Smooth muscle cell (in vitro differentiated cells): Measurements from ENCODE around the gene ACER2. TPM values are rescaled to one million over a fixed set of nuclear protein-coding genes. Genes with fewer than 3 reads are reported as not detected.
A peak's percentile ranks its signal among the peaks of the same experiment; 100 is the strongest.

Experiments
- DNase-seq: peaks from one replicate; lab custom pipeline; 2025; ENCODE audit not compliant: unreplicated experiment; lab: John Stamatoyannopoulos, UW
- H2AFZ ChIP-seq: fragments of 200-600 bp; sonication (generic); 2 replicates; pipeline ENCODE4 v1.6.0; 2016; ENCODE audit warnings: antibody characterized with exemption, low read depth, mild to moderate bottlenecking
- H3F3A ChIP-seq: fragments of 200-600 bp; sonication (generic); 2 replicates; pipeline ENCODE4 v1.6.0; 2017; ENCODE audit warnings: antibody characterized with exemption, low read depth
- H3K27ac ChIP-seq: fragments of 200-600 bp; sonication (generic); 2 replicates; pipeline ENCODE4 v1.5.1; 2016; ENCODE audit warnings: low read depth, mild to moderate bottlenecking
- H3K27me3 ChIP-seq: fragments of 200-600 bp; sonication (generic); 2 replicates; pipeline ENCODE4 v1.6.1; 2016; ENCODE audit warnings: low read depth, mild to moderate bottlenecking
- H3K36me3 ChIP-seq: fragments of 200-600 bp; sonication (generic); 2 replicates; pipeline ENCODE4 v1.5.1; 2016; ENCODE audit warnings: low read depth
- H3K4me1 ChIP-seq: fragments of 200-600 bp; sonication (generic); 2 replicates; pipeline ENCODE4 v1.5.1; 2016; ENCODE audit warnings: low read depth
- H3K4me2 ChIP-seq: fragments of 200-600 bp; sonication (generic); 2 replicates; pipeline ENCODE4 v1.6.0; 2016; ENCODE audit warnings: mild to moderate bottlenecking
- H3K4me3 ChIP-seq: fragments of 200-600 bp; sonication (generic); 2 replicates; pipeline ENCODE4 v1.5.1; 2016; ENCODE audit warnings: mild to moderate bottlenecking
- H3K79me2 ChIP-seq: fragments of 200-600 bp; sonication (generic); 2 replicates; pipeline ENCODE4 v1.6.0; 2016; ENCODE audit warnings: low read depth, mild to moderate bottlenecking
- H3K9ac ChIP-seq: fragments of 200-600 bp; sonication (generic); 2 replicates; pipeline ENCODE4 v1.6.0; 2016; ENCODE audit warnings: low read depth
- H3K9me3 ChIP-seq: fragments of 200-600 bp; sonication (generic); replicated peaks from 2 replicates; pipeline ENCODE4 v1.5.1; 2016; ENCODE audit warnings: low read depth
- H4K20me1 ChIP-seq: fragments of 200-600 bp; sonication (generic); 2 replicates; pipeline ENCODE4 v1.6.0; 2016; ENCODE audit warnings: low read depth
- CTCF ChIP-seq: fragments of 200-600 bp; sonication (generic); IDR thresholded peaks from 2 replicates; pipeline ENCODE4 v1.5.1; 2017; ENCODE audit warnings: borderline replicate concordance, mild to moderate bottlenecking, antibody characterized with exemption; ENCODE audit not compliant: insufficient read depth, poor library complexity, severe bottlenecking
- WGBS: methylation state at CpG from one replicate; pipeline ENCODE4 v1.1.7; 2016; ENCODE audit warnings: low lambda C conversion rate; 5-methylcytosine and 5-hydroxymethylcytosine counted together
- polyA plus RNA-seq: library from polyadenylated mRNA; unstranded; fragments of >200 nt; fragmentation: Nextera tagmentation; extraction: Ambion mirVana; gene quantifications from 2 replicates; pipeline ENCODE4 v1.2.1, GENCODE V29; 2016
- total RNA-seq: library from RNA; depleted of rRNA; stranded (reverse); fragments of >200 nt; gene quantifications from 2 replicates; pipeline ENCODE4 v1.2.3, GENCODE V29; 2014

ACER2 gene
- total and polyA plus RNA-seq, 2 experiments from 2014 or later: 0.49 to 4.2 TPM

- no peaks in the 10 kb centered on the region for H3K27me3 ChIP-seq
- WGBS: 92% methylated on average over 9 of the region's 9 CpGs
- H3K4me3 ChIP-seq: no peak overlapping the region
- H3K36me3 ChIP-seq: no peaks in the 10 kb centered on the region
- no peaks in the 10 kb centered on the region for H3K9me3 ChIP-seq
- no peaks in the 10 kb centered on the region for H4K20me1 ChIP-seq
- no peak overlapping the region for H3K27ac ChIP-seq
- H3K9ac ChIP-seq: no peak overlapping the region
- no peaks in the 10 kb centered on the region for H3K4me1 ChIP-seq
- TF ChIP-seq CTCF: no peak
- H2AFZ ChIP-seq: no peak overlapping the region
- H3K4me2 ChIP-seq: no peak overlapping the region
- DNase-seq: no peak
- no peaks in the 10 kb centered on the region for H3K79me2 ChIP-seq
- H3F3A ChIP-seq: no peaks in the 10 kb centered on the region
These were observed 42.7 kb downstream of the ACER2 start for GRCh38 chr9:19451240-19452087.

GRCh38 chr9:19456426-19456825 lies 47.6 kb downstream of the ACER2 start:
- peaks cover 8% of the 10 kb centered on the region for H3K4me1 ChIP-seq
- H3K36me3 ChIP-seq: no peaks in the 10 kb centered on the region

GRCh38 chr9:19456996-19457692 lies 48.3 kb downstream of the ACER2 start:
- peak; percentile 94 for TF ChIP-seq CTCF
- peak; percentile 10 for DNase-seq
- peak overlapping the region; percentile 82 for H3K4me2 ChIP-seq
- peaks cover 8% of the 10 kb centered on the region for H3K4me1 ChIP-seq
- H3K9me3 ChIP-seq: no peaks in the 10 kb centered on the region
- 33% methylated on average over 12 of the region's 12 CpGs for WGBS
- peak overlapping the region; percentile 88 for H2AFZ ChIP-seq
- H3F3A ChIP-seq: no peaks in the 10 kb centered on the region
- peak overlapping the region; percentile 36 for H3K4me3 ChIP-seq
- H3K79me2 ChIP-seq: no peaks in the 10 kb centered on the region
- no peaks in the 10 kb centered on the region for H4K20me1 ChIP-seq
- H3K9ac ChIP-seq: no peak overlapping the region
- no peak overlapping the region for H3K27ac ChIP-seq
- H3K36me3 ChIP-seq: no peaks in the 10 kb centered on the region
- H3K27me3 ChIP-seq: no peaks in the 10 kb centered on the region

More at GRCh38 chr9:19456426-19456825, 47.6 kb downstream of the ACER2 start:
- Histone ChIP-seq H2AFZ (peak overlapping the region; percentile 88), H3K27ac (no peak overlapping the region), H3K9ac (no peak overlapping the region), H3K27me3 (no peaks in the 10 kb centered on the region), H4K20me1 (no peaks in the 10 kb centered on the region), H3K9me3 (no peaks in the 10 kb centered on the region), H3K4me2 (no peak overlapping the region), H3K4me3 (no peak overlapping the region), H3F3A (no peaks in the 10 kb centered on the region), H3K79me2 (no peaks in the 10 kb centered on the region)
- WGBS: 76% methylated on average over 3 of the region's 3 CpGs
- no peak for DNase-seq
- no peak for TF ChIP-seq CTCF
